ENCODE results near the gene DENND1A.

DNA sequence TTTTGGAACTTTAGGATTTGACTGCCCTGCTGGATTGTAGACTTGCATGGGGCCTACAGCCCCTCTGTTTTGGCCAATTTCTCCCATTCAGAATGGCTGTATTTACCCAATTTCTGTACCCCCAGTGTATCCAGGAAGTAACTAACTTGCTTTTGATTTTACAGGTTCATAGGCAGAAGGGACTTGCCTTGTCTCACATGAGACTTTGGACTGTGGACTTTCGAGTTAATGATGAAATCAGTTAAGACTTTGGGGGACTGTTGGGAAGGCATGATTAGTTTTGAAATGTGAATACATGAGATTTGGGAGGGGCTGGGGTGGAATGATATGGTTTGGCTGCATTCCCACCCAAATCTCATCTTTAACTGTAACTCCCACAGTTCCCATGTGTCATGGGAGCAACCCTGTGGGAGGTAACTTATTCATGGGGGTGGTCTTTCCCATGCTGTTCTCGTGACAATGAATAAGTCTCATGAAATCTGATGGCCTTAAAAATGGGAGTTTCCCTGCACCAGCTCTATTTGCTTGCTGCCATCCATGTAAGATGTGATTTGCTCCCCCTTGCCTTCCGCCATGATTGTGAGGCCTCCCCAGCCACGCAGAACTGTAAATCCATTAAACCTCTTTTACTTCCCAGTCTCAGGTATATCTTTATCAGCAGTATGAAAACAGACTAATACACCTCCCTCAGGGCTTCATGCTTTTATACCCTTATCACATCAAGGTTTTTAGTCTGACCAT is 206.6 kb downstream of the DENND1A start:
- TF ChIP-seq SP1 (IDR thresholded peaks at IDR 0.05), result no peak
- TF ChIP-seq FOXM1 (IDR thresholded peaks at IDR 0.05; ENCODE audit: borderline replicate concordance), result no peak
- no peak for TF ChIP-seq HDGF (IDR thresholded peaks at IDR 0.05; ENCODE audit: borderline replicate concordance)
- no peak for TF ChIP-seq ZNF384 (IDR thresholded peaks at IDR 0.05)
- no peak for TF ChIP-seq PKNOX1 (IDR thresholded peaks at IDR 0.05)
- no peak for TF ChIP-seq TARDBP (IDR thresholded peaks at IDR 0.05)
- TF ChIP-seq BHLHE40 (IDR thresholded peaks at IDR 0.05; ENCODE audit: borderline replicate concordance), result no peak
- TF ChIP-seq LEF1 (IDR thresholded peaks at IDR 0.05; ENCODE audit: borderline replicate concordance), result no peak
- TF ChIP-seq SUZ12 (IDR thresholded peaks at IDR 0.05), result no peak
- no peak for TF ChIP-seq FOXA1 (IDR thresholded peaks at IDR 0.05)
- TF ChIP-seq CTBP1 (IDR thresholded peaks at IDR 0.05; ENCODE audit: borderline replicate concordance), result no peak
- TF ChIP-seq NFRKB (IDR thresholded peaks at IDR 0.05), result no peak
- TF ChIP-seq ELF4 (IDR thresholded peaks at IDR 0.05), result no peak
- no peak for TF ChIP-seq L3MBTL2 (conservative IDR thresholded peaks at IDR 0.05)

All from HEK293T (cell line).